H9 (cell line): ENCODE measurements around the gene TMCC2. TPM values are rescaled to one million over a fixed set of nuclear protein-coding genes. Genes with fewer than 3 reads are reported as not detected.

Experiments used
- DNase-seq: peaks from one replicate; pipeline ENCODE4 v3.0.0-alpha.2; 2017
- H2AFZ ChIP-seq: one replicate; pipeline ENCODE4 v1.6.1; 2013; ENCODE audit warnings: mild to moderate bottlenecking, low read length, control low read depth, moderate library complexity
- H2AK5ac ChIP-seq: 2 replicates; pipeline ENCODE4 v1.6.1; 2013; ENCODE audit warnings: low read length, control low read depth, mixed read lengths; ENCODE audit not compliant: insufficient read length
- H2BK120ac ChIP-seq: one replicate; pipeline ENCODE4 v1.6.1; 2013; ENCODE audit warnings: low read depth, mild to moderate bottlenecking, low read length, control low read depth, inconsistent platforms; ENCODE audit not compliant: poor library complexity, severe bottlenecking
- H2BK12ac ChIP-seq: 2 replicates; pipeline ENCODE4 v1.6.1; 2013; ENCODE audit warnings: low read length, control low read depth, mixed read lengths, low read depth; ENCODE audit not compliant: insufficient read length
- H2BK15ac ChIP-seq: 2 replicates; pipeline ENCODE4 v1.6.1; 2013; ENCODE audit warnings: low read depth, low read length, control low read depth
- H2BK20ac ChIP-seq: one replicate; pipeline ENCODE4 v1.6.1; 2013; ENCODE audit warnings: low read depth, mild to moderate bottlenecking, low read length, control low read depth, inconsistent platforms; ENCODE audit not compliant: poor library complexity, severe bottlenecking
- H2BK5ac ChIP-seq: 2 replicates; pipeline ENCODE4 v1.6.1; 2013; ENCODE audit warnings: low read length, control low read depth, mixed read lengths; ENCODE audit not compliant: insufficient read length
- H3K14ac ChIP-seq: 2 replicates; pipeline ENCODE4 v1.6.1; 2013; ENCODE audit warnings: low read length, control low read depth; ENCODE audit not compliant: insufficient read depth
- H3K18ac ChIP-seq: 2 replicates; pipeline ENCODE4 v1.6.1; 2013; ENCODE audit warnings: low read depth, mild to moderate bottlenecking, mixed read lengths, low read length, control low read depth; ENCODE audit not compliant: insufficient read length
- H3K23ac ChIP-seq: 2 replicates; pipeline ENCODE4 v1.6.1; 2013; ENCODE audit warnings: low read length, control low read depth, mixed read lengths, low read depth; ENCODE audit not compliant: insufficient read length
- H3K23me2 ChIP-seq: 2 replicates; pipeline ENCODE4 v1.6.1; 2013; ENCODE audit warnings: low read depth, mild to moderate bottlenecking, mixed read lengths, low read length, control low read depth; ENCODE audit not compliant: insufficient read length, poor library complexity, severe bottlenecking
- H3K27ac ChIP-seq: 2 replicates; pipeline ENCODE4 v1.5.1; 2013; ENCODE audit warnings: low read length, control low read depth, mixed read lengths, low read depth; ENCODE audit not compliant: insufficient read length
- H3K27me3 ChIP-seq: 2 replicates; pipeline ENCODE4 v1.6.1; 2013; ENCODE audit warnings: low read length, control low read depth, inconsistent platforms; ENCODE audit not compliant: insufficient read depth
- H3K4ac ChIP-seq: 2 replicates; pipeline ENCODE4 v1.6.1; 2013; ENCODE audit warnings: low read depth, mild to moderate bottlenecking, control low read depth, inconsistent platforms, low read length, moderate library complexity
- H3K4me1 ChIP-seq: 2 replicates; pipeline ENCODE4 v1.6.1; 2013; ENCODE audit warnings: low read length, control low read depth, inconsistent platforms; ENCODE audit not compliant: insufficient read depth
- H3K4me2 ChIP-seq: 2 replicates; pipeline ENCODE4 v1.6.1; 2013; ENCODE audit warnings: low read length, control low read depth, mixed read lengths; ENCODE audit not compliant: insufficient read length, insufficient read depth
- H3K56ac ChIP-seq: 2 replicates; pipeline ENCODE4 v1.6.1; 2013; ENCODE audit warnings: low read depth, mild to moderate bottlenecking, mixed read lengths, low read length, control low read depth; ENCODE audit not compliant: insufficient read length
- H3K79me1 ChIP-seq: 2 replicates; pipeline ENCODE4 v1.6.1; 2013; ENCODE audit warnings: low read depth, mild to moderate bottlenecking, moderate library complexity, low read length, control low read depth, inconsistent platforms; ENCODE audit not compliant: insufficient read depth, poor library complexity, severe bottlenecking
- H3K79me2 ChIP-seq: 2 replicates; pipeline ENCODE4 v1.6.1; 2013; ENCODE audit warnings: low read length, control low read depth, inconsistent platforms; ENCODE audit not compliant: insufficient read depth
- H3K9ac ChIP-seq: 2 replicates; pipeline ENCODE4 v1.6.1; 2013; ENCODE audit warnings: low read length, control low read depth, mixed read lengths; ENCODE audit not compliant: insufficient read length; ENCODE audit errors: extremely low read depth
- H3K9me3 ChIP-seq: one replicate; pipeline ENCODE4 v1.6.1; 2013; ENCODE audit warnings: low read depth, low read length, inconsistent platforms; ENCODE audit not compliant: control insufficient read depth
- H3T11ph ChIP-seq: one replicate; pipeline ENCODE4 v1.6.1; 2013; ENCODE audit warnings: mild to moderate bottlenecking, low read length, control low read depth, inconsistent platforms
- H4K20me1 ChIP-seq: one replicate; pipeline ENCODE4 v1.6.1; 2013; ENCODE audit not compliant: control insufficient read depth, insufficient read length, insufficient read depth
- H4K5ac ChIP-seq: 2 replicates; pipeline ENCODE4 v1.6.1; 2013; ENCODE audit warnings: low read depth, mild to moderate bottlenecking, mixed read lengths, low read length, control low read depth; ENCODE audit not compliant: insufficient read length
- H4K8ac ChIP-seq: replicated peaks from 2 replicates; pipeline ENCODE4 v1.6.1; 2013; ENCODE audit warnings: low read length, control low read depth, mixed read lengths, low read depth; ENCODE audit not compliant: insufficient read length
- H4K91ac ChIP-seq: 2 replicates; pipeline ENCODE4 v1.6.1; 2013; ENCODE audit warnings: low read depth, mild to moderate bottlenecking, moderate library complexity, mixed read lengths, low read length, control low read depth; ENCODE audit not compliant: insufficient read length
- H3K27ac Mint-ChIP-seq, 3 experiments: 2 replicates in 2 of 3; 3 replicates in 1 of 3; pipeline ENCODE4 v1.8.0; 2020 to 2021; ENCODE audit warnings: mixed read lengths in 3 of 3, mild to moderate bottlenecking in 1 of 3, moderate library complexity in 1 of 3
- H3K27me3 Mint-ChIP-seq: 2 replicates; pipeline ENCODE4 v1.8.0; 2021; ENCODE audit warnings: low read depth, mild to moderate bottlenecking, moderate library complexity, mixed read lengths
- H3K36me3 Mint-ChIP-seq, 3 experiments: 2 replicates in 2 of 3; 3 replicates in 1 of 3; pipeline ENCODE4 v1.8.0; 2020 to 2021; ENCODE audit warnings: low read depth in 3 of 3, mixed read lengths in 3 of 3; ENCODE audit not compliant: insufficient read depth in 1 of 3
- H3K4me1 Mint-ChIP-seq, 2 experiments: 2 replicates each; pipeline ENCODE4 v1.8.0; 2020; ENCODE audit warnings: mixed read lengths in 2 of 2
- H3K4me3 Mint-ChIP-seq, 2 experiments: 2 replicates in 1 of 2; 3 replicates in 1 of 2; pipeline ENCODE4 v1.8.0; 2020 to 2021; ENCODE audit warnings: mild to moderate bottlenecking in 2 of 2, mixed read lengths in 2 of 2, moderate library complexity in 1 of 2
- H3K9me3 Mint-ChIP-seq, 2 experiments: 2 replicates in 1 of 2; 3 replicates in 1 of 2; pipeline ENCODE4 v1.8.0; 2020; ENCODE audit warnings: mild to moderate bottlenecking in 2 of 2, mixed read lengths in 2 of 2, moderate library complexity in 1 of 2
- CTCF ChIP-seq: fragments of 200-600 bp; sonication (generic); conservative IDR thresholded peaks from 3 replicates; pipeline ENCODE4 v1.8.0; 2021; ENCODE audit warnings: antibody characterized with exemption, mild to moderate bottlenecking
- WGBS: extraction: QIAGEN DNeasy Blood & Tissue Kit; methylation state at CpG from one replicate; pipeline ENCODE4 v1.1.7; 2013; ENCODE audit warnings: missing lambda C conversion rate, low lambda C conversion rate, mixed read lengths; ENCODE audit not compliant: insufficient read length; ENCODE audit errors: extremely low coverage; 5-methylcytosine and 5-hydroxymethylcytosine counted together
- total RNA-seq: library from RNA; stranded (reverse); gene quantifications from 2 replicates; pipeline ENCODE4 v1.2.1, GENCODE V29; 2021

The TMCC2 gene
- total RNA-seq, 1 experiment from 2014 or later, result 11.7 TPM

- Histone ChIP-seq H3K27ac (no peak overlapping the region), H2BK12ac (no peak overlapping the region), H3K79me1 (no peaks in the 10 kb centered on the region), H4K20me1 (no peaks in the 10 kb centered on the region), H2BK20ac (no peak overlapping the region), H2AFZ (no peak overlapping the region), H3K56ac (no peak overlapping the region), H3K79me2 (no peaks in the 10 kb centered on the region), H3K9ac (no peak overlapping the region), H3K9me3 (no peaks in the 10 kb centered on the region), H3K4ac (no peak overlapping the region), H3K4me1 (no peaks in the 10 kb centered on the region), H4K8ac (no peak overlapping the region), H4K91ac (no peak overlapping the region), H2BK5ac (no peak overlapping the region), H3K23me2 (no peaks in the 10 kb centered on the region), H3K23ac (no peak overlapping the region), H4K5ac (no peak overlapping the region), H2BK120ac (no peak overlapping the region), H3K14ac (no peak overlapping the region), H3K4me2 (no peak overlapping the region), H2AK5ac (no peak overlapping the region), H3K27me3 (no peaks in the 10 kb centered on the region), H2BK15ac (no peak overlapping the region), H3K18ac (no peak overlapping the region), H3T11ph (no peak overlapping the region)
- Mint-ChIP-seq H3K36me3 (peaks cover 0 to 4% (median 2%) of the 10 kb centered on the region in 3 experiments; a peak in 1 of 7 replicates), H3K9me3 (no peaks in the 10 kb centered on the region), H3K27ac (no peak overlapping the region), H3K4me1 (peaks cover 5 to 12% of the 10 kb centered on the region in 2 experiments; a peak in 2 of 4 replicates), H3K27me3 (no peaks in the 10 kb centered on the region), H3K4me3 (no peak overlapping the region)
- no peak for TF ChIP-seq CTCF
- no CpG with 5 or more reads among the region's 4 CpGs for WGBS
- no peak for DNase-seq
These were observed 9.3 kb downstream of the TMCC2 start for GRCh38 chr1:205236951-205237475.
